ENCODE data around the gene TFAP2A.

The TFAP2A gene

GRCh38 chr6:10425975-10426780, 11.3 kb upstream of the TFAP2A start:
- DNase-seq: no peak

GRCh38 chr6:10425176-10425974, 10.5 kb upstream of the TFAP2A start:
- no peak for DNase-seq

GRCh38 chr6:10424040-10424439, 9.2 kb upstream of the TFAP2A start:
- DNase-seq: no peak

GRCh38 chr6:10422737-10423034, 7.8 kb upstream of the TFAP2A start:
- DNase-seq: no peak

GRCh38 chr6:10421921-10422736, 7.3 kb upstream of the TFAP2A start:
- DNase-seq: no peak

- DNase-seq: no peak
These were observed 6.5 kb upstream of the TFAP2A start for GRCh38 chr6:10421158-10421920.

GRCh38 chr6:10420546-10421157, 5.8 kb upstream of the TFAP2A start:
- DNase-seq: no peak

- no peak for DNase-seq
These were observed 5.1 kb upstream of the TFAP2A start for GRCh38 chr6:10419749-10420545.

- no peak for DNase-seq
These were observed 4.2 kb upstream of the TFAP2A start for GRCh38 chr6:10418862-10419748.

GRCh38 chr6:10418361-10418861, 3.5 kb upstream of the TFAP2A start:
- no peak for DNase-seq

GRCh38 chr6:10417681-10418104, 2.8 kb upstream of the TFAP2A start:
- DNase-seq: no peak

GRCh38 chr6:10416863-10417641, 2.2 kb upstream of the TFAP2A start:
- DNase-seq: no peak

GRCh38 chr6:10416516-10416862, 1.6 kb upstream of the TFAP2A start:
- DNase-seq: no peak

- DNase-seq: no peak
These were observed 975 bp upstream of the TFAP2A start for GRCh38 chr6:10415617-10416480.

- DNase-seq: no peak
These were observed 780 bp downstream of the TFAP2A start for GRCh38 chr6:10413850-10414738.

GRCh38 chr6:10413262-10413849, 1.5 kb downstream of the TFAP2A start:
- DNase-seq: no peak
